Tibial artery (tissue), 4 donors: ENCODE results near the gene TOLLIP.

Source experiments
- DNase-seq, 2 donors: peaks; one replicate each; pipeline ENCODE4 v3.0.0-alpha.2; 2019
- H3K27ac ChIP-seq, 2 donors: fragments of 200-600 bp; sonication (generic) in 1 of 2; 1 replicate in 1 of 2; 2 replicates in 1 of 2; pipeline ENCODE4 v1.5.1; 2018 to 2019; ENCODE audit warnings: mild to moderate bottlenecking in 1 of 2
- H3K27me3 ChIP-seq, 2 donors: fragments of 200-600 bp; sonication (generic) in 1 of 2; one replicate each; pipeline versions ENCODE4 v1.5.1 to v1.6.0; 2016 to 2019
- H3K36me3 ChIP-seq, 3 donors: fragments of 200-600 bp; sonication (generic) in 2 of 3; one replicate each; pipeline ENCODE4 v1.5.1; 2016 to 2019; ENCODE audit warnings: mild to moderate bottlenecking in 2 of 3
- H3K4me1 ChIP-seq, 4 donors: fragments of 200-600 bp; sonication (generic) in 2 of 4; 1 replicate in 3 of 4; 2 replicates in 1 of 4; pipeline ENCODE4 v1.5.1; 2016 to 2019
- H3K4me3 ChIP-seq, 2 donors: fragments of 200-600 bp; sonication (generic) in 1 of 2; 1 replicate in 1 of 2; 2 replicates in 1 of 2; pipeline ENCODE4 v1.5.1; 2018 to 2019; ENCODE audit warnings: mild to moderate bottlenecking in 2 of 2
- H3K9me3 ChIP-seq, 3 donors: fragments of 200-600 bp; sonication (generic) in 1 of 3; one replicate each; pipeline ENCODE4 v1.5.1; 2016 to 2019
- intact Hi-C: fragments of 100-400 bp; cut with DNase I; formaldehyde crosslinking; loops from one replicate; pipeline ENCODE4 v1.15.0; 2023; ENCODE audit warnings: low total_unique reads
- TF ChIP-seq, protein P1 (sequence below), 2 experiments: fragments of 200-600 bp in 1 of 2; fragments of 450-650 bp in 1 of 2; IDR thresholded peaks; one replicate each; pipeline ENCODE4 v1.5.1; 2017 to 2019; ENCODE audit warnings: antibody characterized with exemption in 2 of 2, mild to moderate bottlenecking in 1 of 2, moderate library complexity in 1 of 2

The TOLLIP gene

GRCh38 chr11:1257366-1257765 lies 52.1 kb downstream of the TOLLIP start:
- DNase-seq, result no peak
- Histone ChIP-seq H3K27me3 (peaks cover 0 to 10% of the 10 kb centered on the region in 2 donors), H3K9me3 (no peaks in the 10 kb centered on the region), H3K4me3 (no peak overlapping the region), H3K4me1 (peaks cover 0 to 9% (median 6%) of the 10 kb centered on the region in 4 donors), H3K36me3 (no peaks in the 10 kb centered on the region), H3K27ac (no peak overlapping the region)
- TF ChIP-seq, protein P1, sequence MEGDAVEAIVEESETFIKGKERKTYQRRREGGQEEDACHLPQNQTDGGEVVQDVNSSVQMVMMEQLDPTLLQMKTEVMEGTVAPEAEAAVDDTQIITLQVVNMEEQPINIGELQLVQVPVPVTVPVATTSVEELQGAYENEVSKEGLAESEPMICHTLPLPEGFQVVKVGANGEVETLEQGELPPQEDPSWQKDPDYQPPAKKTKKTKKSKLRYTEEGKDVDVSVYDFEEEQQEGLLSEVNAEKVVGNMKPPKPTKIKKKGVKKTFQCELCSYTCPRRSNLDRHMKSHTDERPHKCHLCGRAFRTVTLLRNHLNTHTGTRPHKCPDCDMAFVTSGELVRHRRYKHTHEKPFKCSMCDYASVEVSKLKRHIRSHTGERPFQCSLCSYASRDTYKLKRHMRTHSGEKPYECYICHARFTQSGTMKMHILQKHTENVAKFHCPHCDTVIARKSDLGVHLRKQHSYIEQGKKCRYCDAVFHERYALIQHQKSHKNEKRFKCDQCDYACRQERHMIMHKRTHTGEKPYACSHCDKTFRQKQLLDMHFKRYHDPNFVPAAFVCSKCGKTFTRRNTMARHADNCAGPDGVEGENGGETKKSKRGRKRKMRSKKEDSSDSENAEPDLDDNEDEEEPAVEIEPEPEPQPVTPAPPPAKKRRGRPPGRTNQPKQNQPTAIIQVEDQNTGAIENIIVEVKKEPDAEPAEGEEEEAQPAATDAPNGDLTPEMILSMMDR (IDR thresholded peaks at IDR 0.05), result no peak
- intact Hi-C loops, result no loop called here

DNA sequence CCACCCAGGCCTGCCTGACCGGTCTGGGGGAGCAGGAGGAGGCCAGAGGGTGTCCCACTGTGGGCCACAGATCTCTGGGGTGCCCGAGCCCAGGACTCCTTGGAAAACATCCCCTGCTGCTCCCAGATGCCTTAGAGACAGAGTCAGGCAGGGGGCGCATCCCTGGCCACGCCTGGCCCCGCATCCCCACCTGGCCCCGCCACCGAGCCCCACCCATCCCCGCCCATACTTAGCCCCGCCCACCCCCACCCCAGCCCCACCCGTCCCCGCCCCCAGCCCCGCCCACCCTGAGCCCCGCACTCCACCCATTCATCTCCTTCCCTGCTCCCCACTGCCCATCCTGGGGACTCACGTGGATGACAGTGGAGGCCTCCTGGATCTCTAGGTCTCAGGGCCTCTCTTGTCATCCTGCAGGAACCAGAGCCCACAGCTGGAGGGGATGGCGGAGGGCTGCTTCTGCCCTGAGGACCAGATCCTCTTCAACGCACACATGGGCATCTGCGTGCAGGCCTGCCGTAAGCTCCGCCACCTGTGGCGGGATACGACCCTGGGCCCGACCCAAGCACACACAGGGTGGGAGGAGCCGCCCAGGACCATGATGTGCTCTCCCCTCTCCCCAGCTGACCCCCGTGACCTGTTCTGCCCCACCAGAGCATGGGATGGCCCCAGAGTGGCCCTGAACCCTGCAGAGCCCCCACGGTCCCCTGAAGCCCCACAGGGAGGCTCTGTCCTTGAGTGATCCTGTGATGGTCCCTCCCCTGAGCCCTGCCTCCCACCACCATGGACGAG lies 53.0 kb downstream of the TOLLIP start:
- Histone ChIP-seq H3K27ac (no peak overlapping the region), H3K4me1 (no peaks in the 10 kb centered on the region), H3K27me3 (peaks cover 0 to 10% of the 10 kb centered on the region in 2 donors), H3K36me3 (no peaks in the 10 kb centered on the region), H3K4me3 (no peak overlapping the region), H3K9me3 (no peaks in the 10 kb centered on the region)
- intact Hi-C loops, result no loop called here
- TF ChIP-seq, protein P1 (IDR thresholded peaks at IDR 0.05), result no peak
- DNase-seq, result no peak

DNA sequence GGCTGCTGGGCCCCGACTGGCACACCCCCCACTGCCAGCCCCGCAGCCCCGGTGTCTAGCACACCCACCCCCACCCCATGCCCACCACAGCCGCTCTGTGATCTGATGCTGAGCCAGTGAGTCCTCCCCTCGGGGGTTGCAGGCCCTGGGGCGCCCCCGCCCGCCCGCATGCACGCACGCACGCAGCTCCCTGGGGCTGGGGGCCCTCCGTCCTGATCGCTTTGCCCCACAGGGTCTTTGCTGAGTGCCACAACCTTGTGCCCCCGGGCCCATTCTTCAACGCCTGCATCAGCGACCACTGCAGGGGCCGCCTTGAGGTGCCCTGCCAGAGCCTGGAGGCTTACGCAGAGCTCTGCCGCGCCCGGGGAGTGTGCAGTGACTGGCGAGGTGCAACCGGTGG lies 54.3 kb downstream of the TOLLIP start:
- no peak overlapping the region for H3K27ac ChIP-seq
- no peak overlapping the region for H3K4me3 ChIP-seq
- no peaks in the 10 kb centered on the region for H3K36me3 ChIP-seq
- TF ChIP-seq, protein P1 (IDR thresholded peaks at IDR 0.05), result no peak
- no peaks in the 10 kb centered on the region for H3K9me3 ChIP-seq
- no peak for DNase-seq
- H3K4me1 ChIP-seq, result no peaks in the 10 kb centered on the region
- peaks cover 0 to 10% of the 10 kb centered on the region in 2 donors for H3K27me3 ChIP-seq
- intact Hi-C loops, result no loop called here

GRCh38 chr11:1254733-1255132 lies 54.7 kb downstream of the TOLLIP start:
- intact Hi-C loops, result no loop called here
- TF ChIP-seq, protein P1 (IDR thresholded peaks at IDR 0.05), result no peak
- H3K36me3 ChIP-seq, result no peaks in the 10 kb centered on the region
- peaks cover 0 to 10% of the 10 kb centered on the region in 2 donors for H3K27me3 ChIP-seq
- H3K4me1 ChIP-seq, result no peaks in the 10 kb centered on the region
- no peaks in the 10 kb centered on the region for H3K9me3 ChIP-seq
- no peak overlapping the region for H3K27ac ChIP-seq
- H3K4me3 ChIP-seq, result no peak overlapping the region
- no peak for DNase-seq

DNA sequence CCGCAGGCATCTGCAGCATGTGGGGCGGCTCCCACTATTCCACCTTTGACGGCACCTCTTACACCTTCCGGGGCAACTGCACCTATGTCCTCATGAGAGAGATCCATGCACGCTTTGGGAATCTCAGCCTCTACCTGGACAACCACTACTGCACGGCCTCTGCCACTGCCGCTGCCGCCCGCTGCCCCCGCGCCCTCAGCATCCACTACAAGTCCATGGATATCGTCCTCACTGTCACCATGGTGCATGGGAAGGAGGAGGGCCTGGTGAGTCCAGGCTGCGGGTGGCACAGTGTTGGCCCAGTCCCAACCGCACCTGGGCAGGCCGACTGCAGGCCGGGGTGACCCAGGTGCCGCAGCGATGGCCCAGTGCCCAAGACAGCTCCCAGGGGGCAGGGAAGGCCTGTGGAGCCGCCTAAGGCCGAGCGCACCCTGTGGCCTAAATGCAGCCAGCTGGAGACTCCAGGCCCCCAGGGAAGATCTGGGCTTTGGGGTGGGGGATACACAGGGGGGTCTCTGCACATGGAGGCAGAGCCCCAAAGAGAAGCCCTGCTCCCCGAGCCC lies 55.3 kb downstream of the TOLLIP start:
- intact Hi-C loops, result no loop called here
- Histone ChIP-seq H3K4me1 (no peaks in the 10 kb centered on the region), H3K27ac (no peak overlapping the region), H3K9me3 (no peaks in the 10 kb centered on the region), H3K27me3 (peaks cover 0 to 10% of the 10 kb centered on the region in 2 donors), H3K36me3 (no peaks in the 10 kb centered on the region), H3K4me3 (no peak overlapping the region)
- DNase-seq, result no peak
- TF ChIP-seq, protein P1 (IDR thresholded peaks at IDR 0.05), result no peak
